Esophagus squamous epithelium (tissue), 4 donors: ENCODE results near the gene AIG1.

Experiments
- POLR2A ChIP-seq, 4 donors: fragments of 450-650 bp; IDR thresholded peaks; one replicate each; pipeline ENCODE4 v1.6.1; 2017; ENCODE audit warnings: antibody characterized with exemption in 4 of 4, mild to moderate bottlenecking in 4 of 4, moderate library complexity in 3 of 4
- TF ChIP-seq, protein P1 (sequence below), 6 experiments: fragments of 450-650 bp in 4 of 6; fragments of 200-600 bp in 2 of 6; sonication (generic) in 2 of 6; IDR thresholded peaks; one replicate each; pipeline ENCODE4 v1.5.1; 2016 to 2019; ENCODE audit warnings: antibody characterized with exemption in 6 of 6, mild to moderate bottlenecking in 4 of 6, moderate library complexity in 4 of 6

DNA sequence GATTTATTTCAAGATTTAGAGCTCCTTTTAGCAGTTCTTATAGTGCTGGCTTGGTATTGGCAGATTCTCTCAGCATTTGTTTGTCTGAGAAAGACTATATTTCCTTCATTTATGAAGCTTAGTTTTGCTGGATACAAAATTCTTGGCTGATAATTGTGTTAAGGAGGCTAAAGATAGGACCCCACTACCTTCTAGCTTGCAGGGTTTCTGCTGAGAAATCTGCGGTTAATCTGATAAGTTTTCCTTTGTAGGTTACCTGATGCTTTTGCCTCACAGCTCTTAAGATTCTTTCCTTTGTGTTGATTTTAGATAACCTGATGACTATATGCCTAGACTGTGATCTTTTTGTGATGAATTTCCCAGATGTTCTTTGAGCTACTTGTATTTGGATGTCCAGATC, 114.3 kb downstream of the AIG1 start:
- TF ChIP-seq POLR2A (IDR thresholded peaks at IDR 0.05), result no peak
- TF ChIP-seq, protein P1, sequence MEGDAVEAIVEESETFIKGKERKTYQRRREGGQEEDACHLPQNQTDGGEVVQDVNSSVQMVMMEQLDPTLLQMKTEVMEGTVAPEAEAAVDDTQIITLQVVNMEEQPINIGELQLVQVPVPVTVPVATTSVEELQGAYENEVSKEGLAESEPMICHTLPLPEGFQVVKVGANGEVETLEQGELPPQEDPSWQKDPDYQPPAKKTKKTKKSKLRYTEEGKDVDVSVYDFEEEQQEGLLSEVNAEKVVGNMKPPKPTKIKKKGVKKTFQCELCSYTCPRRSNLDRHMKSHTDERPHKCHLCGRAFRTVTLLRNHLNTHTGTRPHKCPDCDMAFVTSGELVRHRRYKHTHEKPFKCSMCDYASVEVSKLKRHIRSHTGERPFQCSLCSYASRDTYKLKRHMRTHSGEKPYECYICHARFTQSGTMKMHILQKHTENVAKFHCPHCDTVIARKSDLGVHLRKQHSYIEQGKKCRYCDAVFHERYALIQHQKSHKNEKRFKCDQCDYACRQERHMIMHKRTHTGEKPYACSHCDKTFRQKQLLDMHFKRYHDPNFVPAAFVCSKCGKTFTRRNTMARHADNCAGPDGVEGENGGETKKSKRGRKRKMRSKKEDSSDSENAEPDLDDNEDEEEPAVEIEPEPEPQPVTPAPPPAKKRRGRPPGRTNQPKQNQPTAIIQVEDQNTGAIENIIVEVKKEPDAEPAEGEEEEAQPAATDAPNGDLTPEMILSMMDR (IDR thresholded peaks at IDR 0.05), result no peak
